HepG2 (cell line): ENCODE data around the gene NKD1. TPM values are rescaled to one million over a fixed set of nuclear protein-coding genes. Genes with fewer than 3 reads are reported as not detected.

Source experiments
- AGO2 ChIP-seq: fragments of 200-400 bp; formaldehyde crosslinking; optimal IDR thresholded peaks from 2 replicates; pipeline ENCODE3; 2017; ENCODE audit warnings: mild to moderate bottlenecking, low read depth, low read length, moderate library complexity
- ELF3 ChIP-seq: IDR thresholded peaks from 2 replicates; pipeline ENCODE4 v1.6.1; 2016; ENCODE audit warnings: missing genetic modification reagents, missing compliant biosample characterization
- FIP1L1 ChIP-seq: fragments of 200-400 bp; formaldehyde crosslinking; IDR thresholded peaks from 2 replicates; pipeline ENCODE4 v1.6.1; 2018; ENCODE audit warnings: low read depth, mild to moderate bottlenecking, low read length, moderate library complexity, borderline replicate concordance; ENCODE audit not compliant: insufficient read depth
- HDAC2 ChIP-seq: sonication (generic); formaldehyde crosslinking; IDR thresholded peaks from 2 replicates; pipeline ENCODE4 v1.4.0; 2020; ENCODE audit warnings: missing genetic modification reagents
- HHEX ChIP-seq: IDR thresholded peaks from 2 replicates; pipeline ENCODE4 v1.6.1; 2016; ENCODE audit warnings: control low read depth
- HNRNPUL1 ChIP-seq: fragments of 200-400 bp; formaldehyde crosslinking; IDR thresholded peaks from 2 replicates; pipeline ENCODE4 v1.6.1; 2017; ENCODE audit warnings: low read depth, mild to moderate bottlenecking, low read length, moderate library complexity
- HOXD1 ChIP-seq: sonication (generic); formaldehyde crosslinking; IDR thresholded peaks from 2 replicates; pipeline ENCODE4 v1.5.0; 2020; ENCODE audit warnings: missing genetic modification reagents
- MEF2D ChIP-seq: sonication (generic); formaldehyde crosslinking; IDR thresholded peaks from 2 replicates; pipeline ENCODE4 v1.5.1; 2020; ENCODE audit warnings: mild to moderate bottlenecking, missing genetic modification reagents
- NFIB ChIP-seq: sonication (generic); formaldehyde crosslinking; IDR thresholded peaks from 2 replicates; pipeline ENCODE4 v1.9.0; 2021; ENCODE audit warnings: missing genetic modification reagents, mild to moderate bottlenecking, borderline replicate concordance
- PAX8 ChIP-seq: sonication (generic); formaldehyde crosslinking; IDR thresholded peaks from 2 replicates; pipeline ENCODE4 v1.8.0; 2022; ENCODE audit warnings: mild to moderate bottlenecking, missing genetic modification reagents, borderline replicate concordance
- SMYD3 ChIP-seq: sonication (generic); formaldehyde crosslinking; IDR thresholded peaks from 2 replicates; pipeline ENCODE4 v1.8.1; 2023; ENCODE audit warnings: mild to moderate bottlenecking, missing genetic modification reagents
- TOPORS ChIP-seq: sonication (generic); formaldehyde crosslinking; IDR thresholded peaks from 2 replicates; pipeline ENCODE4 v1.8.0; 2023; ENCODE audit warnings: mild to moderate bottlenecking, missing genetic modification reagents
- ZKSCAN1 ChIP-seq: fragments of 150-350 bp; IDR thresholded peaks from 2 replicates; pipeline ENCODE4 v1.6.1; 2014; ENCODE audit warnings: low read length
- ZNF251 ChIP-seq: sonication (generic); formaldehyde crosslinking; IDR thresholded peaks from 2 replicates; pipeline ENCODE4 v1.9.0; 2021; ENCODE audit warnings: mild to moderate bottlenecking, missing genetic modification reagents
- ZNF605 ChIP-seq: sonication (generic); formaldehyde crosslinking; IDR thresholded peaks from 2 replicates; pipeline ENCODE4 v1.8.0; 2022; ENCODE audit warnings: mild to moderate bottlenecking, missing genetic modification reagents
- ZNF639 ChIP-seq: conservative IDR thresholded peaks from 2 replicates; pipeline ENCODE4 v1.6.1; 2018; ENCODE audit warnings: missing genetic modification reagents
- ZNF781 ChIP-seq: sonication (generic); formaldehyde crosslinking; IDR thresholded peaks from 2 replicates; pipeline ENCODE4 v1.5.1; 2020; ENCODE audit warnings: borderline replicate concordance, mild to moderate bottlenecking, missing genetic modification reagents; ENCODE audit errors: not compliant biosample characterization
- polyA plus RNA-seq, 8 experiments: library from polyadenylated mRNA; depleted of rRNA in 3 of 8; stranded (reverse) in 7 of 8; unstranded in 1 of 8; fragments of >200 nt; fragmentation: Illumina TruSeq in 4 of 8; extraction: Trizol in 4 of 8; gene quantifications; 2 replicates each; pipeline versions ENCODE4 v1.2.1 to v1.2.3, GENCODE V29; 2011 to 2016; ENCODE audit warnings: low read depth in 4 of 8, missing spikeins in 1 of 8, mixed read lengths in 1 of 8; ENCODE audit not compliant: insufficient read depth in 1 of 8
- total RNA-seq, 5 experiments: library from RNA; depleted of rRNA; stranded (reverse); fragments of >200 nt; fragmentation: Illumina TruSeq; extraction: Trizol; gene quantifications; 2 replicates each; pipeline ENCODE4 v1.2.3, GENCODE V29; 2016; ENCODE audit warnings: low read depth in 1 of 5
- TF ChIP-seq, protein P1 (sequence below): sonication (generic); formaldehyde crosslinking; IDR thresholded peaks from 2 replicates; pipeline ENCODE4 v1.4.0; 2020; ENCODE audit warnings: missing genetic modification reagents; ENCODE audit errors: not compliant biosample characterization

Gene NKD1
- total and polyA plus RNA-seq, 2 of the 13 experiments (the other 11 are each of a cell fraction or from before 2014, with no cell fraction given): 70.4 to 121 TPM

- TF ChIP-seq HDAC2 (peak; percentile 96), NFIB (CRISPR knock-in tag) (no peak), ZKSCAN1 (peak; percentile 60), HOXD1 (CRISPR knock-in tag) (peak; percentile 94), PAX8 (CRISPR knock-in tag) (no peak), HNRNPUL1 (no peak), MEF2D (CRISPR knock-in tag) (peak; percentile 75; the same call in 1 of the 2 replicates), ZNF605 (peak; percentile 93), HHEX (CRISPR knock-in tag) (no peak), SMYD3 (CRISPR knock-in tag) (peak; percentile 68; the same call in 1 of the 2 replicates), ELF3 (peak; percentile 73), ZNF781 (CRISPR knock-in tag) (no peak), TOPORS (CRISPR knock-in tag) (0 out of 2 replicates have a peak, but pooled peaks have one; percentile 42), FIP1L1 (peak; percentile 78; the same call in 1 of the 2 replicates), ZNF251 (no peak), AGO2 (peak; percentile 99), ZNF639 (peak; percentile 68)
- TF ChIP-seq, protein P1, sequence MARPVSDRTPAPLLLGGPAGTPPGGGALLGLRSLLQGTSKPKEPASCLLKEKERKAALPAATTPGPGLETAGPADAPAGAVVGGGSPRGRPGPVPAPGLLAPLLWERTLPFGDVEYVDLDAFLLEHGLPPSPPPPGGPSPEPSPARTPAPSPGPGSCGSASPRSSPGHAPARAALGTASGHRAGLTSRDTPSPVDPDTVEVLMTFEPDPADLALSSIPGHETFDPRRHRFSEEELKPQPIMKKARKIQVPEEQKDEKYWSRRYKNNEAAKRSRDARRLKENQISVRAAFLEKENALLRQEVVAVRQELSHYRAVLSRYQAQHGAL: no peak
These were observed 664 bp upstream of the NKD1 start (continued) for GRCh38 chr16:50547340-50548124.
